Sigmoid colon (tissue), 4 donors: ENCODE measurements around the gene GPR119.

Experiments
- CTCF ChIP-seq, 4 experiments: fragments of 450-650 bp in 3 of 4; fragments of 200-600 bp in 1 of 4; IDR thresholded peaks; one replicate each; pipeline ENCODE4 v1.5.1; 2016 to 2019; ENCODE audit warnings: antibody characterized with exemption in 4 of 4, mild to moderate bottlenecking in 3 of 4, moderate library complexity in 2 of 4
- EP300 ChIP-seq, 4 donors: sonication (generic); formaldehyde crosslinking; IDR thresholded peaks; one replicate each; pipeline ENCODE4 v1.6.1; 2017; ENCODE audit warnings: antibody characterized with exemption in 4 of 4
- POLR2A ChIP-seq, 2 donors: fragments of 450-650 bp; IDR thresholded peaks; one replicate each; pipeline ENCODE4 v1.6.1; 2016; ENCODE audit warnings: antibody characterized with exemption in 2 of 2, mild to moderate bottlenecking in 2 of 2, moderate library complexity in 2 of 2
- POLR2AphosphoS5 ChIP-seq, 4 donors: sonication (generic); formaldehyde crosslinking; IDR thresholded peaks; one replicate each; pipeline ENCODE4 v1.6.1; 2017; ENCODE audit warnings: antibody characterized with exemption in 4 of 4

- TF ChIP-seq POLR2AphosphoS5 (IDR thresholded peaks at IDR 0.05) (no peak), POLR2A (IDR thresholded peaks at IDR 0.05) (no peak), CTCF (IDR thresholded peaks at IDR 0.05) (no peak), EP300 (IDR thresholded peaks at IDR 0.05) (no peak)
These were observed 27.9 kb upstream of the GPR119 start for GRCh38 chrX:130413415-130413814.
